A549 (cell line): ENCODE results near the gene TNS1. TPM values are rescaled to one million over a fixed set of nuclear protein-coding genes. Genes with fewer than 3 reads are reported as not detected.

Experiments
- ATAC-seq, 2 experiments: fragments of 200-7000 bp in 1 of 2; fragments of >200 bp in 1 of 2; cut with Nextera tagmentation in 1 of 2; cut with Tn5 transposase in 1 of 2; 3 replicates each; pipeline versions ENCODE4 v1.8.0 to v1.9.1; 2018 to 2020; ENCODE audit warnings: mild to moderate bottlenecking in 1 of 2, moderate library complexity in 1 of 2
- CTCF ChIA-PET: fragments of 300-600 bp; sonication (Branson Sonifier 250); formaldehyde crosslinking; extraction: SDS; loops from one replicate; lab custom pipeline; 2021; ENCODE audit warnings: antibody characterized with exemption, inconsistent platforms; lab: Yijun Ruan, JAX
- POLR2A ChIA-PET: fragments of 350-600 bp; formaldehyde crosslinking; extraction: SDS; loops from one replicate; lab custom pipeline; 2021; ENCODE audit warnings: antibody characterized with exemption, inconsistent platforms; lab: Yijun Ruan, JAX
- DNase-seq, 2 experiments: peaks; one replicate each; pipeline versions ENCODE4 v3.0.0 to v3.0.0-alpha.2; 2011 to 2016; ENCODE audit warnings: low read depth in 1 of 2, low spot score in 1 of 2
- FAIRE-seq: peaks from 2 replicates; lab custom pipeline; 2011; peaks lifted over from hg19 to GRCh38; lab: Jason Lieb, UNC
- H3K27ac ChIP-seq, 2 experiments: fragments of >200 bp; sonication (Bioruptor Twin); formaldehyde crosslinking; 3 replicates each; pipeline ENCODE4 v1.5.1; 2016 to 2017
- H3K4me1 ChIP-seq: fragments of >200 bp; sonication (Bioruptor Twin); formaldehyde crosslinking; 3 replicates; pipeline ENCODE4 v1.6.1; 2016
- H3K4me2 ChIP-seq: fragments of >200 bp; sonication (Bioruptor Twin); formaldehyde crosslinking; 3 replicates; pipeline ENCODE4 v1.6.1; 2016
- H3K4me3 ChIP-seq: fragments of >200 bp; sonication (Bioruptor Twin); formaldehyde crosslinking; 3 replicates; pipeline ENCODE4 v1.5.1; 2016
- H3K9me3 ChIP-seq: fragments of >200 bp; sonication (Bioruptor Twin); formaldehyde crosslinking; 3 replicates; pipeline ENCODE4 v1.6.1; 2016
- BHLHE40 ChIP-seq: IDR thresholded peaks from 2 replicates; pipeline ENCODE4 v1.6.1; 2012; ENCODE audit warnings: low read depth, low read length, inconsistent platforms
- CBX2 ChIP-seq: fragments of 200-600 bp; sonication (generic); IDR thresholded peaks from 2 replicates; pipeline ENCODE4 v1.6.1; 2016; ENCODE audit warnings: low read depth, mild to moderate bottlenecking, borderline replicate concordance
- CEBPB ChIP-seq, 2 experiments: fragments of >200 bp in 1 of 2; sonication (Bioruptor Twin) in 1 of 2; formaldehyde crosslinking in 1 of 2; IDR thresholded peaks; 2 replicates each; pipeline ENCODE4 v1.6.1; 2012 to 2016
- EHF ChIP-seq: fragments of 250-450 bp; sonication (Bioruptor Pico); IDR thresholded peaks from 2 replicates; pipeline ENCODE4 v1.5.0; 2020; ENCODE audit warnings: mild to moderate bottlenecking
- ELK1 ChIP-seq: fragments of 150-350 bp; IDR thresholded peaks from 2 replicates; pipeline ENCODE4 v1.6.1; 2014; ENCODE audit warnings: low read depth, mild to moderate bottlenecking, low read length
- EP300 ChIP-seq, 2 experiments: fragments of >200 bp; sonication (Bioruptor Twin); formaldehyde crosslinking; IDR thresholded peaks; 2 replicates in 1 of 2; 3 replicates in 1 of 2; pipeline ENCODE4 v1.6.1; 2016 to 2017
- ESRRA ChIP-seq: fragments of 150-350 bp; IDR thresholded peaks from 2 replicates; pipeline ENCODE4 v1.6.1; 2014; ENCODE audit warnings: mild to moderate bottlenecking, low read length, borderline replicate concordance
- FOSB ChIP-seq: fragments of 250-450 bp; sonication (Bioruptor Pico); IDR thresholded peaks from 2 replicates; pipeline ENCODE4 v1.5.0; 2020; ENCODE audit warnings: mild to moderate bottlenecking, moderate library complexity
- FOXS1 ChIP-seq: fragments of 250-450 bp; sonication (Bioruptor Pico); IDR thresholded peaks from 2 replicates; pipeline ENCODE4 v1.5.0; 2020; ENCODE audit warnings: mild to moderate bottlenecking, moderate library complexity
- GATA3 ChIP-seq: IDR thresholded peaks from 2 replicates; pipeline ENCODE4 v1.6.1; 2012; ENCODE audit warnings: borderline replicate concordance
- HEYL ChIP-seq: fragments of 250-450 bp; sonication (Bioruptor Pico); IDR thresholded peaks from 2 replicates; pipeline ENCODE4 v1.8.0; 2021; ENCODE audit warnings: mild to moderate bottlenecking, moderate library complexity
- HOXA7 ChIP-seq: fragments of 250-450 bp; sonication (Bioruptor Pico); IDR thresholded peaks from 2 replicates; pipeline ENCODE4 v1.5.0; 2020; ENCODE audit warnings: mild to moderate bottlenecking, moderate library complexity
- HOXB13 ChIP-seq: fragments of 250-450 bp; sonication (Bioruptor Pico); IDR thresholded peaks from 2 replicates; pipeline ENCODE4 v1.5.0; 2020; ENCODE audit warnings: low read depth, mild to moderate bottlenecking, moderate library complexity
- JUNB ChIP-seq: fragments of >200 bp; sonication (Bioruptor Twin); formaldehyde crosslinking; IDR thresholded peaks from 2 replicates; pipeline ENCODE4 v1.6.1; 2016
- MAX ChIP-seq: IDR thresholded peaks from 2 replicates; pipeline ENCODE4 v1.6.1; 2012
- MYC ChIP-seq: IDR thresholded peaks from 2 replicates; pipeline ENCODE4 v1.6.1; 2012; ENCODE audit warnings: mild to moderate bottlenecking, inconsistent platforms, low read length, improper control_type of control experiment, borderline replicate concordance
- NFE2L2 ChIP-seq: fragments of 150-350 bp; conservative IDR thresholded peaks from 2 replicates; pipeline ENCODE4 v1.6.1; 2014; ENCODE audit warnings: low read length
- NPAS2 ChIP-seq: fragments of 250-450 bp; sonication (Bioruptor Pico); IDR thresholded peaks from 2 replicates; pipeline ENCODE4 v1.8.0; 2022; ENCODE audit warnings: mild to moderate bottlenecking, moderate library complexity, borderline replicate concordance
- NR3C1 ChIP-seq: fragments of >200 bp; sonication (Bioruptor Twin); formaldehyde crosslinking; IDR thresholded peaks from 3 replicates; pipeline ENCODE4 v1.6.1; 2017
- RAD21 ChIP-seq, 2 experiments: fragments of >200 bp in 1 of 2; sonication (Bioruptor Twin) in 1 of 2; formaldehyde crosslinking in 1 of 2; IDR thresholded peaks in 1 of 2; conservative IDR thresholded peaks in 1 of 2; 2 replicates in 1 of 2; 3 replicates in 1 of 2; pipeline ENCODE4 v1.6.1; 2012 to 2018; ENCODE audit warnings: inconsistent platforms in 1 of 2
- RCOR1 ChIP-seq: fragments of 150-350 bp; IDR thresholded peaks from 2 replicates; pipeline ENCODE4 v1.6.1; 2014; ENCODE audit warnings: antibody characterized with exemption, low read length, low read depth
- SREBF2 ChIP-seq: fragments of 450-650 bp; IDR thresholded peaks from 2 replicates; pipeline ENCODE4 v1.6.1; 2014; ENCODE audit warnings: mild to moderate bottlenecking, moderate library complexity
- TP53 ChIP-seq: fragments of 250-450 bp; sonication (Bioruptor Pico); IDR thresholded peaks from 2 replicates; pipeline ENCODE4 v1.5.0; 2021; ENCODE audit warnings: mild to moderate bottlenecking, moderate library complexity
- USF2 ChIP-seq: fragments of 450-650 bp; IDR thresholded peaks from 2 replicates; pipeline ENCODE4 v1.6.1; 2014; ENCODE audit warnings: antibody characterized with exemption
- ZFP36 ChIP-seq: fragments of 450-650 bp; IDR thresholded peaks from 2 replicates; pipeline ENCODE4 v1.6.1; 2014; ENCODE audit warnings: borderline replicate concordance; ENCODE audit not compliant: partially characterized antibody
- ZSCAN20 ChIP-seq: fragments of 250-450 bp; sonication (Bioruptor Pico); IDR thresholded peaks from 2 replicates; pipeline ENCODE4 v1.8.0; 2022; ENCODE audit warnings: mild to moderate bottlenecking, moderate library complexity
- WGBS: methylation state at CpG from one replicate; pipeline ENCODE4 v1.1.6; 2017; ENCODE audit errors: missing lambda C conversion rate; 5-methylcytosine and 5-hydroxymethylcytosine counted together
- polyA plus RNA-seq, 4 experiments: library from polyadenylated mRNA; depleted of rRNA in 3 of 4; stranded (reverse); fragments of >200 nt; fragmentation: RNase III in 1 of 4; extraction: RNeasy Plus Mini Kit Qiagen cat#74134 plus additional on column Dnase treatment in 1 of 4; gene quantifications; 2 replicates in 3 of 4; 3 replicates in 1 of 4; pipeline ENCODE4 v1.2.3, GENCODE V29; 2011 to 2017
- TF ChIP-seq, protein P1 (sequence below): fragments of 250-450 bp; sonication (Bioruptor Pico); IDR thresholded peaks from 2 replicates; pipeline ENCODE4 v1.5.0; 2020; ENCODE audit warnings: low read depth, mild to moderate bottlenecking, moderate library complexity
- TF ChIP-seq, protein P2 (sequence below): IDR thresholded peaks from 2 replicates; pipeline ENCODE4 v1.6.1; 2012
- TF ChIP-seq, protein P3 (sequence below): fragments of 250-450 bp; sonication (Bioruptor Pico); IDR thresholded peaks from 2 replicates; pipeline ENCODE4 v1.5.0; 2021; ENCODE audit warnings: mild to moderate bottlenecking, moderate library complexity, borderline replicate concordance
- TF ChIP-seq, protein P4 (sequence below): IDR thresholded peaks from 2 replicates; pipeline ENCODE4 v1.6.1; 2012; ENCODE audit warnings: low read depth, borderline replicate concordance

The TNS1 gene
- polyA plus RNA-seq, 2 of the 4 experiments (the other 2 are of a cell fraction) = 4.9 to 10.6 TPM

DNA sequence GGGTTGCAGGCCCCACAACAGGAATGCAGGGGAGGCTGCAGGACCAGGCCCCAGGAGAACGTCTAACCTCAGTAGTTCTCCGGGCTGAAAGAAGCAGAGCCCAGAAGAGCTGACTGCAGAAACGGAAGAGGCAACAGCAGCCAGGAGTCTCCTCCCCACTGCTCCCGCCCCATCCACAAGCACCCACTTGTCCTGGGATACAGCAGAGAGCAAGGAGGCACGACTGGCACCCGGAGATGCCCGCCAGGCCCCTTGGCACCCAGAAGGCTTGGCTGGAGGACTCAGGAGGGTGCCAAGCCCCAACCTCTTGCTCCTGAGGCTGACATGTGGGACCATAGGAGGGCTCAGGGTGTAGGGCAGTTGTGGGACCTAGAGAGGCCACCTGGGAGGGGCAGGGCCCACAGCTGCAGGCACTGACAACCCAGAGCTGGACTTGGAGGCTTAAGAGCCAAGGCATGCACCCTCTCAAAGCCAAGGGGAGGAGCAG lies 29.0 kb upstream of the TNS1 start:
- H3K4me2 ChIP-seq = no peak overlapping the region
- FAIRE-seq (no peak), DNase-seq (no peak), ATAC-seq (no peak)
- no peak overlapping the region for H3K4me3 ChIP-seq
- ChIA-PET CTCF (interaction anchor here (1.2 to 12.5 kb wide), 4 partner anchors 19 to 246 kb away, joined by 5 to 122 read pairs (median 42); no protein-coding TSS in a partner anchor), POLR2A (no interaction called here)
- TF ChIP-seq BHLHE40 = no peak
- TF ChIP-seq, protein P1, sequence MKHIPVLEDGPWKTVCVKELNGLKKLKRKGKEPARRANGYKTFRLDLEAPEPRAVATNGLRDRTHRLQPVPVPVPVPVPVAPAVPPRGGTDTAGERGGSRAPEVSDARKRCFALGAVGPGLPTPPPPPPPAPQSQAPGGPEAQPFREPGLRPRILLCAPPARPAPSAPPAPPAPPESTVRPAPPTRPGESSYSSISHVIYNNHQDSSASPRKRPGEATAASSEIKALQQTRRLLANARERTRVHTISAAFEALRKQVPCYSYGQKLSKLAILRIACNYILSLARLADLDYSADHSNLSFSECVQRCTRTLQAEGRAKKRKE (CRISPR knock-in tag) = no peak
- TF ChIP-seq HOXA7 (CRISPR knock-in tag) = no peak
- no peak for TF ChIP-seq JUNB
- no peak for TF ChIP-seq SREBF2
- no peak for TF ChIP-seq MAX
- TF ChIP-seq ZSCAN20 = no peak
- TF ChIP-seq FOXS1 = no peak
- no peak for TF ChIP-seq EHF (CRISPR knock-in tag)
- TF ChIP-seq CBX2 = no peak
- TF ChIP-seq RCOR1 = no peak
- no peak for TF ChIP-seq TP53
- TF ChIP-seq ELK1 = no peak
- no peak for TF ChIP-seq FOSB (CRISPR knock-in tag)
- TF ChIP-seq NPAS2 (CRISPR knock-in tag) = no peak
- TF ChIP-seq ESRRA = no peak
- TF ChIP-seq GATA3 = no peak
- TF ChIP-seq HOXB13 = no peak
- TF ChIP-seq CEBPB (IDR thresholded peaks at IDR 0.05) = no peak
- no peak for TF ChIP-seq NR3C1
- 73% methylated on average over 4 of the region's 7 CpGs for WGBS
- no peaks in the 10 kb centered on the region for H3K9me3 ChIP-seq
- peak overlapping the region in 1 of 2 experiments; percentile 55; a peak in 2 of 6 replicates for H3K27ac ChIP-seq
- peaks cover 4% of the 10 kb centered on the region; the same call in 1 of the 3 replicates for H3K4me1 ChIP-seq

DNA sequence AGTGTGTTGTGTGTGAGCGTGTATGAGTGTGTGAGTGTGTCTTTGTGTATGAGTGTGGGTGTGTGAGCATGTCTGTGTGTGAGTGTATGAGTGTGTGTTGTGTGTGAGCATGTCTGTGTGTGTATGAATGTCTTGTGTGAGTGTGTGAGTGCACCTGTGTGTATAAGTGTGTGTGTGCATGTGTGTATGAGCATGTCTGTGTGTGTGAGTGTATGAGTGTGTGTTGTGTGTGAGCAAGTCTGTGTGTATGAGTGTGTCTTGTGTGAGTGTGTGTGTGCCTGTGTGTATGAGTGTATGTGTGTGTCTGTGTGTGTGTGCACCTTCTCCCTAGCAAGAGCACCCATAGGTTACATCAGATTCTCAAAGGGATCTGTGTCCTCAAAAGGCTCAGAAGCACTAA lies 28.5 kb upstream of the TNS1 start:
- POLR2A ChIA-PET = no interaction called here
- no peak overlapping the region for H3K4me3 ChIP-seq
- ATAC-seq (no peak), FAIRE-seq (no peak)
- H3K4me1 ChIP-seq = peaks cover 4% of the 10 kb centered on the region; the same call in 1 of the 3 replicates
- 74% methylated on average over 1 of the region's 1 CpG for WGBS
- TF ChIP-seq, protein P2, sequence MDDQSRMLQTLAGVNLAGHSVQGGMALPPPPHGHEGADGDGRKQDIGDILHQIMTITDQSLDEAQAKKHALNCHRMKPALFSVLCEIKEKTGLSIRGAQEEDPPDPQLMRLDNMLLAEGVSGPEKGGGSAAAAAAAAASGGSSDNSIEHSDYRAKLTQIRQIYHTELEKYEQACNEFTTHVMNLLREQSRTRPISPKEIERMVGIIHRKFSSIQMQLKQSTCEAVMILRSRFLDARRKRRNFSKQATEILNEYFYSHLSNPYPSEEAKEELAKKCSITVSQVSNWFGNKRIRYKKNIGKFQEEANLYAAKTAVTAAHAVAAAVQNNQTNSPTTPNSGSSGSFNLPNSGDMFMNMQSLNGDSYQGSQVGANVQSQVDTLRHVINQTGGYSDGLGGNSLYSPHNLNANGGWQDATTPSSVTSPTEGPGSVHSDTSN = no peak
- no peak for TF ChIP-seq MYC
- TF ChIP-seq, protein P3, sequence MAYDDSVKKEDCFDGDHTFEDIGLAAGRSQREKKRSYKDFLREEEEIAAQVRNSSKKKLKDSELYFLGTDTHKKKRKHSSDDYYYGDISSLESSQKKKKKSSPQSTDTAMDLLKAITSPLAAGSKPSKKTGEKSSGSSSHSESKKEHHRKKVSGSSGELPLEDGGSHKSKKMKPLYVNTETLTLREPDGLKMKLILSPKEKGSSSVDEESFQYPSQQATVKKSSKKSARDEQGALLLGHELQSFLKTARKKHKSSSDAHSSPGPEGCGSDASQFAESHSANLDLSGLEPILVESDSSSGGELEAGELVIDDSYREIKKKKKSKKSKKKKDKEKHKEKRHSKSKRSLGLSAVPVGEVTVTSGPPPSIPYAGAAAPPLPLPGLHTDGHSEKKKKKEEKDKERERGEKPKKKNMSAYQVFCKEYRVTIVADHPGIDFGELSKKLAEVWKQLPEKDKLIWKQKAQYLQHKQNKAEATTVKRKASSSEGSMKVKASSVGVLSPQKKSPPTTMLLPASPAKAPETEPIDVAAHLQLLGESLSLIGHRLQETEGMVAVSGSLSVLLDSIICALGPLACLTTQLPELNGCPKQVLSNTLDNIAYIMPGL (CRISPR knock-in tag) = no peak
- no peak for TF ChIP-seq RAD21 (conservative IDR thresholded peaks at IDR 0.05 in 1 of 2, IDR thresholded peaks at IDR 0.05 in 1 of 2)
- TF ChIP-seq NFE2L2 = no peak
- no peak for TF ChIP-seq CBX2
- no peak for TF ChIP-seq HEYL (CRISPR knock-in tag)
- no peak for TF ChIP-seq TP53
- TF ChIP-seq, protein P4, sequence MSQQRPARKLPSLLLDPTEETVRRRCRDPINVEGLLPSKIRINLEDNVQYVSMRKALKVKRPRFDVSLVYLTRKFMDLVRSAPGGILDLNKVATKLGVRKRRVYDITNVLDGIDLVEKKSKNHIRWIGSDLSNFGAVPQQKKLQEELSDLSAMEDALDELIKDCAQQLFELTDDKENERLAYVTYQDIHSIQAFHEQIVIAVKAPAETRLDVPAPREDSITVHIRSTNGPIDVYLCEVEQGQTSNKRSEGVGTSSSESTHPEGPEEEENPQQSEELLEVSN = no peak
- no peak for TF ChIP-seq EP300 (IDR thresholded peaks at IDR 0.05)
- no peak for TF ChIP-seq ZFP36
- no peak for TF ChIP-seq USF2
- TF ChIP-seq, all 56 proteins: peak for 0
- DNase-seq = no peak
- Histone ChIP-seq H3K4me2 (no peak overlapping the region), H3K27ac (peak overlapping the region in 1 of 2 experiments; percentile 55; a peak in 1 of 6 replicates), H3K9me3 (no peaks in the 10 kb centered on the region)
- CTCF ChIA-PET = no interaction called here
